SK-N-SH treated with all-trans-retinoic acid at 6 μM for 48 hours (cell line): ENCODE data around the gene B9D1.

Experiments used
- ARNTL ChIP-seq: fragments of 450-650 bp; formaldehyde crosslinking; IDR thresholded peaks from 2 replicates; pipeline ENCODE4 v1.5.0; 2020; ENCODE audit warnings: low read depth, mild to moderate bottlenecking, moderate library complexity, borderline replicate concordance
- CSDC2 ChIP-seq: fragments of 250-450 bp; sonication (Bioruptor Pico); IDR thresholded peaks from 2 replicates; pipeline ENCODE4 v1.5.0; 2020; ENCODE audit warnings: mild to moderate bottlenecking, moderate library complexity
- CSRNP3 ChIP-seq: fragments of 250-450 bp; sonication (Bioruptor Pico); IDR thresholded peaks from 2 replicates; pipeline ENCODE4 v1.5.1; 2021; ENCODE audit warnings: mild to moderate bottlenecking, moderate library complexity
- PATZ1 ChIP-seq: fragments of 250-450 bp; sonication (Bioruptor Pico); IDR thresholded peaks from 2 replicates; pipeline ENCODE4 v1.8.0; 2020; ENCODE audit warnings: mild to moderate bottlenecking, moderate library complexity, borderline replicate concordance
- POU6F1 ChIP-seq: fragments of 250-450 bp; sonication (Bioruptor Pico); IDR thresholded peaks from 2 replicates; pipeline ENCODE4 v1.8.0; 2021; ENCODE audit warnings: low read depth, mild to moderate bottlenecking, moderate library complexity, borderline replicate concordance
- RARB ChIP-seq: fragments of 250-450 bp; sonication (Bioruptor Pico); IDR thresholded peaks from 2 replicates; pipeline ENCODE4 v1.8.0; 2021; ENCODE audit warnings: mild to moderate bottlenecking, moderate library complexity
- TSHZ2 ChIP-seq: fragments of 250-450 bp; sonication (Bioruptor Pico); IDR thresholded peaks from 2 replicates; pipeline ENCODE4 v1.5.0; 2020; ENCODE audit warnings: mild to moderate bottlenecking, moderate library complexity
- ZFP3 ChIP-seq: fragments of 250-450 bp; sonication (Bioruptor Pico); IDR thresholded peaks from 2 replicates; pipeline ENCODE4 v1.5.0; 2020; ENCODE audit warnings: mild to moderate bottlenecking, moderate library complexity

GRCh38 chr17:19342611-19343255 is 19.8 kb downstream of the B9D1 start:
- TF ChIP-seq PATZ1 = no peak
- TF ChIP-seq ZFP3 (CRISPR knock-in tag) = no peak
- TF ChIP-seq TSHZ2 = no peak
- TF ChIP-seq ARNTL (CRISPR knock-in tag) = no peak
- TF ChIP-seq POU6F1 (CRISPR knock-in tag) = no peak
- TF ChIP-seq RARB (CRISPR knock-in tag) = no peak
- TF ChIP-seq CSRNP3 (CRISPR knock-in tag) = no peak
- TF ChIP-seq CSDC2 (CRISPR knock-in tag) = no peak
